Lung microvascular endothelial cell (primary cell): ENCODE measurements around the gene RTN4IP1. TPM values are rescaled to one million over a fixed set of nuclear protein-coding genes. Genes with fewer than 3 reads are reported as not detected.
"Not testable (repeated sequence)": the region's sequence is repeated elsewhere in the genome, so short reads cannot be mapped to it uniquely, and the experiment has no call there.

ENCODE experiments used
- DNase-seq, 2 donors: peaks; one replicate each; pipeline versions ENCODE4 v3.0.0 to v3.0.0-alpha.2; 2010; ENCODE audit warnings: low read depth in 2 of 2
- total RNA-seq: library from RNA; depleted of rRNA; stranded (reverse); fragments of >200 nt; gene quantifications from 2 replicates; pipeline ENCODE4 v1.2.1, GENCODE V29; 2014

Gene RTN4IP1
- total RNA-seq, 1 donor from 2014 or later, result 2.0 TPM

GRCh38 chr6:106586815-106587415, 42.4 kb downstream of the RTN4IP1 start:
- no peak for DNase-seq

- no peak for DNase-seq
These were observed 47.8 kb downstream of the RTN4IP1 start for GRCh38 chr6:106581468-106581867.

- DNase-seq, result peak; percentile 36 to 73
These were observed 50.0 kb downstream of the RTN4IP1 start for GRCh38 chr6:106579281-106579680.

GRCh38 chr6:106574741-106575458, 54.4 kb downstream of the RTN4IP1 start:
- peak; percentile 74 to 92 for DNase-seq

GRCh38 chr6:106572875-106573585, 56.3 kb downstream of the RTN4IP1 start:
- no peak for DNase-seq

GRCh38 chr6:106572436-106572835, 56.9 kb downstream of the RTN4IP1 start:
- DNase-seq, result no peak

GRCh38 chr6:106569428-106569827, 59.9 kb downstream of the RTN4IP1 start:
- DNase-seq, result no peak

- DNase-seq, result no peak
These were observed 60.8 kb downstream of the RTN4IP1 start for GRCh38 chr6:106568530-106568929.

GRCh38 chr6:106564476-106564875, 64.8 kb downstream of the RTN4IP1 start:
- DNase-seq, result no peak

- no peak for DNase-seq
These were observed 65.7 kb downstream of the RTN4IP1 start for GRCh38 chr6:106563614-106564013.

GRCh38 chr6:106561686-106562405, 67.5 kb downstream of the RTN4IP1 start:
- DNase-seq, result no peak

- DNase-seq, result peak in 1 of 2 donors; percentile 6
These were observed 68.2 kb downstream of the RTN4IP1 start for GRCh38 chr6:106560996-106561685.

GRCh38 chr6:106559659-106560058, 69.6 kb downstream of the RTN4IP1 start:
- DNase-seq, result not testable (repeated sequence)

GRCh38 chr6:106558364-106558763, 70.9 kb downstream of the RTN4IP1 start:
- DNase-seq, result no peak

- peak in 1 of 2 donors; percentile 17 for DNase-seq
These were observed 71.5 kb downstream of the RTN4IP1 start for GRCh38 chr6:106557837-106558236.

- DNase-seq, result peak; percentile 59 to 60
These were observed 72.8 kb downstream of the RTN4IP1 start for GRCh38 chr6:106556368-106556960.

GRCh38 chr6:106555767-106556166, 73.5 kb downstream of the RTN4IP1 start:
- no peak for DNase-seq

- DNase-seq, result no peak
These were observed 75.9 kb downstream of the RTN4IP1 start for GRCh38 chr6:106553440-106553839.

GRCh38 chr6:106551155-106551554, 78.1 kb downstream of the RTN4IP1 start:
- DNase-seq, result no peak

- DNase-seq, result no peak
These were observed 79.8 kb downstream of the RTN4IP1 start for GRCh38 chr6:106549521-106549920.

- not testable (repeated sequence) for DNase-seq
These were observed 80.3 kb downstream of the RTN4IP1 start for GRCh38 chr6:106548926-106549455.
